ENCODE measurements around the gene MED25. TPM values are rescaled to one million over a fixed set of nuclear protein-coding genes. Genes with fewer than 3 reads are reported as not detected.
A peak's percentile ranks its signal among the peaks of the same experiment; 100 is the strongest.

The MED25 gene
- polyA plus RNA-seq, 1 of the 3 experiments (the other 2 are of a cell fraction), result 30.2 TPM

- TF ChIP-seq RFX5 (IDR thresholded peaks at IDR 0.05; ENCODE audit: low read length) (peak; percentile 28; the same call in 1 of the 2 replicates), JUND (IDR thresholded peaks at IDR 0.05) (no peak), GABPA (IDR thresholded peaks at IDR 0.05; ENCODE audit: low read depth) (peak; percentile 93), YY1 (IDR thresholded peaks at IDR 0.05; ENCODE audit: low read depth) (peak; percentile 47; the same call in 1 of the 2 replicates)
These were observed 49.1 kb downstream of the MED25 start, which contains the start of gene PNKP (continued) for GRCh38 chr19:49866933-49867782.

- 4% methylated on average over 12 of the region's 15 CpGs for WGBS (ENCODE audit: low lambda C conversion rate)
These were observed 51.0 kb downstream of the MED25 start for GRCh38 chr19:49869009-49869483.

GRCh38 chr19:49869484-49870308 is 51.6 kb downstream of the MED25 start:
- no peaks in the 10 kb centered on the region for H3K9me2 ChIP-seq
- peak overlapping the region; percentile 53 to 63 for H3K4me3 ChIP-seq (ENCODE audit: low read depth in 2 of 2, low read length in 1 of 2)
- H3K27me3 ChIP-seq (ENCODE audit: insufficient read depth), result no peaks in the 10 kb centered on the region
- no peaks in the 10 kb centered on the region for H3K9me3 ChIP-seq
- peaks cover 5% of the 10 kb centered on the region for H4K20me1 ChIP-seq (ENCODE audit: insufficient read depth)
- H3K4me2 ChIP-seq, result peak overlapping the region; percentile 85
- peaks cover 21% of the 10 kb centered on the region for H3F3A ChIP-seq (replicated peaks; ENCODE audit: insufficient read depth)
- H3K9ac ChIP-seq, result peak overlapping the region; percentile 48
- peaks cover 9 to 28% of the 10 kb centered on the region in 2 experiments for H3K36me3 ChIP-seq (replicated peaks in 1 of 2; ENCODE audit: control insufficient read depth in 1 of 2, insufficient read depth in 2 of 2, low read length in 1 of 2)
- CTCF ChIA-PET, result interaction anchor here (0.9 to 1.3 kb wide), 2 partner anchors 60 to 198 kb away, joined by 3 to 4 read pairs; no protein-coding TSS in a partner anchor
- peaks cover 47% of the 10 kb centered on the region for H3K79me2 ChIP-seq (ENCODE audit: insufficient read depth)
- TF ChIP-seq POLR2AphosphoS5 (IDR thresholded peaks at IDR 0.05; ENCODE audit: low read depth, low read length) (peak; percentile 71), RAD21 (IDR thresholded peaks at IDR 0.05; ENCODE audit: low read length) (no peak), RFX5 (IDR thresholded peaks at IDR 0.05; ENCODE audit: low read length) (peak; percentile 100), IRF3 (IDR thresholded peaks at IDR 0.05; ENCODE audit: low read depth, low read length) (peak; percentile 64), EP300 (IDR thresholded peaks at IDR 0.05; ENCODE audit: borderline replicate concordance in 1 of 2, low read depth in 1 of 2, low read length in 1 of 2) (peak; percentile 53 to 98; a peak in 3 of 4 replicates), FOXJ3 (CRISPR knock-in tag; IDR thresholded peaks at IDR 0.05) (no peak), ELF1 (IDR thresholded peaks at IDR 0.05) (peak; percentile 80), TAF1 (IDR thresholded peaks at IDR 0.05; ENCODE audit: borderline replicate concordance, low read depth, low read length) (peak; percentile 60), MAX (IDR thresholded peaks at IDR 0.05; ENCODE audit: low read depth) (peak; percentile 67; the same call in 1 of the 2 replicates), PBX3 (IDR thresholded peaks at IDR 0.05) (peak; percentile 66), FOSL2 (IDR thresholded peaks at IDR 0.05; ENCODE audit: borderline replicate concordance, low read depth) (no peak), NRF1 (IDR thresholded peaks at IDR 0.05; ENCODE audit: low read depth, low read length) (peak; percentile 71), MXI1 (IDR thresholded peaks at IDR 0.05; ENCODE audit: low read depth, low read length) (peak; percentile 46; the same call in 1 of the 2 replicates), GATA2 (CRISPR knock-in tag; IDR thresholded peaks at IDR 0.05) (no peak)
- peaks cover 33 to 45% of the 10 kb centered on the region in 2 experiments; a peak in 3 of 4 replicates for H3K4me1 ChIP-seq (ENCODE audit: control insufficient read depth in 1 of 2, insufficient read depth in 2 of 2, low read depth in 1 of 2, low read length in 1 of 2)
- POLR2A ChIA-PET, result interaction anchor here (0.8 to 3.5 kb wide), 7 partner anchors 8 to 60 kb away, joined by 3 to 22 read pairs (median 6); partner anchors contain the start of genes AKT1S1, ATF5, FUZ and NUP62
- peak overlapping the region; percentile 96 to 98 for H3K27ac ChIP-seq (ENCODE audit: low read depth in 2 of 2, low read length in 1 of 2)
- no peak overlapping the region for H2AFZ ChIP-seq (ENCODE audit: low read depth)
- peak; percentile 90 for DNase-seq
- WGBS (ENCODE audit: low lambda C conversion rate), result 1% methylated on average over 28 of the region's 67 CpGs

More at GRCh38 chr19:49869009-49869483, 51.0 kb downstream of the MED25 start:
- Histone ChIP-seq H3K4me1 (ENCODE audit: control insufficient read depth in 1 of 2, insufficient read depth in 2 of 2, low read depth in 1 of 2, low read length in 1 of 2) (peaks cover 33 to 50% of the 10 kb centered on the region in 2 experiments; a peak in 3 of 4 replicates), H3K4me3 (ENCODE audit: low read depth in 2 of 2, low read length in 1 of 2) (peak overlapping the region; percentile 42 to 57), H3K9me2 (no peaks in the 10 kb centered on the region), H3F3A (replicated peaks; ENCODE audit: insufficient read depth) (peaks cover 21% of the 10 kb centered on the region), H3K27me3 (ENCODE audit: insufficient read depth) (no peaks in the 10 kb centered on the region), H4K20me1 (ENCODE audit: insufficient read depth) (peaks cover 8% of the 10 kb centered on the region), H2AFZ (ENCODE audit: low read depth) (0 out of 2 replicates have a peak overlapping the region, but pooled peaks have one; percentile 68), H3K79me2 (ENCODE audit: insufficient read depth) (peaks cover 47% of the 10 kb centered on the region), H3K27ac (ENCODE audit: low read depth in 2 of 2, low read length in 1 of 2) (peak overlapping the region; percentile 96 to 97), H3K36me3 (replicated peaks in 1 of 2; ENCODE audit: control insufficient read depth in 1 of 2, insufficient read depth in 2 of 2, low read length in 1 of 2) (peaks cover 13 to 30% of the 10 kb centered on the region in 2 experiments), H3K9ac (peak overlapping the region; percentile 22; the same call in 1 of the 2 replicates), H3K4me2 (peak overlapping the region; percentile 76), H3K9me3 (no peaks in the 10 kb centered on the region)
- TF ChIP-seq NRF1 (IDR thresholded peaks at IDR 0.05; ENCODE audit: low read depth, low read length) (0 out of 2 replicates have a peak, but pooled peaks have one; percentile 0), SIN3A (IDR thresholded peaks at IDR 0.05; ENCODE audit: borderline replicate concordance, low read depth, low read length) (0 out of 2 replicates have a peak, but pooled peaks have one; percentile 14), NFIC (IDR thresholded peaks at IDR 0.05; ENCODE audit: borderline replicate concordance) (no peak; the same call in 1 of the 2 replicates), YY1 (IDR thresholded peaks at IDR 0.05; ENCODE audit: low read depth) (no peak), CHD2 (IDR thresholded peaks at IDR 0.05; ENCODE audit: low read length, partially characterized antibody) (peak; percentile 4)
- ChIA-PET CTCF (interaction anchor here (0.9 to 1.3 kb wide), 2 partner anchors 59 to 197 kb away, joined by 3 to 4 read pairs; no protein-coding TSS in a partner anchor), POLR2A (interaction anchor here (0.6 to 3.5 kb wide), 8 partner anchors 8 to 380 kb away, joined by 3 to 22 read pairs (median 6); partner anchors contain the start of genes AKT1S1, ATF5, FUZ and NUP62)
- DNase-seq, result peak; percentile 60
